SK-N-SH treated with all-trans-retinoic acid at 6 μM for 48 hours (cell line): ENCODE data around the gene STK40.

Source experiments
- ATAC-seq: fragments of 200-7000 bp; cut with Tn5 transposase; 3 replicates; pipeline ENCODE4 v1.9.1; 2020; ENCODE audit warnings: mild to moderate bottlenecking, moderate library complexity
- ARNTL ChIP-seq: fragments of 450-650 bp; formaldehyde crosslinking; IDR thresholded peaks from 2 replicates; pipeline ENCODE4 v1.5.0; 2020; ENCODE audit warnings: low read depth, mild to moderate bottlenecking, moderate library complexity, borderline replicate concordance
- BACH2 ChIP-seq: fragments of 250-450 bp; sonication (Bioruptor Pico); IDR thresholded peaks from 2 replicates; pipeline ENCODE4 v1.9.0; 2021; ENCODE audit warnings: mild to moderate bottlenecking, borderline replicate concordance
- CSDC2 ChIP-seq: fragments of 250-450 bp; sonication (Bioruptor Pico); IDR thresholded peaks from 2 replicates; pipeline ENCODE4 v1.5.0; 2020; ENCODE audit warnings: mild to moderate bottlenecking, moderate library complexity
- ESRRG ChIP-seq: fragments of 250-450 bp; sonication (Bioruptor Pico); IDR thresholded peaks from 2 replicates; pipeline ENCODE4 v1.6.1; 2021; ENCODE audit warnings: mild to moderate bottlenecking
- GLIS3 ChIP-seq: fragments of 250-450 bp; sonication (Bioruptor Pico); IDR thresholded peaks from 2 replicates; pipeline ENCODE4 v1.5.0; 2020; ENCODE audit warnings: mild to moderate bottlenecking, moderate library complexity
- ISL1 ChIP-seq: fragments of 250-450 bp; sonication (Bioruptor Pico); IDR thresholded peaks from 2 replicates; pipeline ENCODE4 v2.1.2; 2022; ENCODE audit warnings: mild to moderate bottlenecking, moderate library complexity
- OSR1 ChIP-seq: fragments of 250-450 bp; sonication (Bioruptor Pico); IDR thresholded peaks from 2 replicates; pipeline ENCODE4 v1.8.0; 2022; ENCODE audit warnings: moderate library complexity, mild to moderate bottlenecking, inconsistent platforms
- POU6F1 ChIP-seq: fragments of 250-450 bp; sonication (Bioruptor Pico); IDR thresholded peaks from 2 replicates; pipeline ENCODE4 v1.8.0; 2021; ENCODE audit warnings: low read depth, mild to moderate bottlenecking, moderate library complexity, borderline replicate concordance
- PPARA ChIP-seq: fragments of 250-450 bp; sonication (Bioruptor Pico); IDR thresholded peaks from 2 replicates; pipeline ENCODE4 v1.5.0; 2020; ENCODE audit warnings: mild to moderate bottlenecking, borderline replicate concordance
- RARB ChIP-seq: fragments of 250-450 bp; sonication (Bioruptor Pico); IDR thresholded peaks from 2 replicates; pipeline ENCODE4 v1.8.0; 2021; ENCODE audit warnings: mild to moderate bottlenecking, moderate library complexity
- SNAI2 ChIP-seq: fragments of 250-450 bp; sonication (Bioruptor Pico); IDR thresholded peaks from 2 replicates; pipeline ENCODE4 v1.5.0; 2020; ENCODE audit warnings: mild to moderate bottlenecking, moderate library complexity
- TCF4 ChIP-seq: fragments of 250-450 bp; sonication (Bioruptor Pico); IDR thresholded peaks from 2 replicates; pipeline ENCODE4 v1.8.0; 2021; ENCODE audit warnings: mild to moderate bottlenecking, moderate library complexity, borderline replicate concordance
- TOX ChIP-seq: fragments of 250-450 bp; sonication (Bioruptor Pico); IDR thresholded peaks from 2 replicates; pipeline ENCODE4 v1.8.0; 2021; ENCODE audit warnings: mild to moderate bottlenecking, moderate library complexity, borderline replicate concordance
- TSHZ2 ChIP-seq: fragments of 250-450 bp; sonication (Bioruptor Pico); IDR thresholded peaks from 2 replicates; pipeline ENCODE4 v1.5.0; 2020; ENCODE audit warnings: mild to moderate bottlenecking, moderate library complexity
- ZC3H10 ChIP-seq: fragments of 250-450 bp; sonication (Bioruptor Pico); IDR thresholded peaks from 2 replicates; pipeline ENCODE4 v1.5.1; 2021; ENCODE audit warnings: mild to moderate bottlenecking, moderate library complexity
- ZFP3 ChIP-seq: fragments of 250-450 bp; sonication (Bioruptor Pico); IDR thresholded peaks from 2 replicates; pipeline ENCODE4 v1.5.0; 2020; ENCODE audit warnings: mild to moderate bottlenecking, moderate library complexity
- ZFP30 ChIP-seq: fragments of 450-650 bp; formaldehyde crosslinking; IDR thresholded peaks from 2 replicates; pipeline ENCODE4 v1.5.0; 2022; ENCODE audit warnings: mild to moderate bottlenecking, moderate library complexity
- ZNF565 ChIP-seq: fragments of 450-650 bp; formaldehyde crosslinking; conservative IDR thresholded peaks from 2 replicates; pipeline ENCODE4 v1.5.0; 2020; ENCODE audit warnings: low read depth, mild to moderate bottlenecking, moderate library complexity
- ZNF70 ChIP-seq: fragments of 450-650 bp; formaldehyde crosslinking; IDR thresholded peaks from 2 replicates; pipeline ENCODE4 v1.5.0; 2020; ENCODE audit warnings: mild to moderate bottlenecking, moderate library complexity
- ZNF8 ChIP-seq: fragments of 450-650 bp; formaldehyde crosslinking; IDR thresholded peaks from 2 replicates; pipeline ENCODE4 v1.5.0; 2020; ENCODE audit warnings: mild to moderate bottlenecking, moderate library complexity
- TF ChIP-seq, protein P1 (sequence below): fragments of 250-450 bp; sonication (Bioruptor Pico); IDR thresholded peaks from 2 replicates; pipeline ENCODE4 v1.5.1; 2020; ENCODE audit warnings: low read depth, mild to moderate bottlenecking, moderate library complexity
- TF ChIP-seq, protein P2 (sequence below): fragments of 250-450 bp; sonication (Bioruptor Pico); IDR thresholded peaks from 2 replicates; pipeline ENCODE4 v1.8.0; 2020; ENCODE audit warnings: mild to moderate bottlenecking, moderate library complexity, borderline replicate concordance
- TF ChIP-seq, protein P3 (sequence below): fragments of 250-450 bp; sonication (Bioruptor Pico); IDR thresholded peaks from 2 replicates; pipeline ENCODE4 v1.5.1; 2021; ENCODE audit warnings: mild to moderate bottlenecking, moderate library complexity

The STK40 gene

GRCh38 chr1:36330940-36331339 lies 54.8 kb downstream of the STK40 start:
- TF ChIP-seq ZNF70 (CRISPR knock-in tag) (no peak), ZFP3 (CRISPR knock-in tag) (no peak), CSDC2 (no peak), TCF4 (CRISPR knock-in tag) (no peak), ZNF8 (CRISPR knock-in tag) (no peak), POU6F1 (CRISPR knock-in tag) (no peak), ZC3H10 (CRISPR knock-in tag) (no peak), TOX (CRISPR knock-in tag) (no peak), ZNF565 (CRISPR knock-in tag) (no peak), BACH2 (CRISPR knock-in tag) (no peak), SNAI2 (CRISPR knock-in tag) (no peak), ESRRG (no peak), PPARA (no peak), RARB (CRISPR knock-in tag) (no peak), ISL1 (no peak), TSHZ2 (no peak), ARNTL (CRISPR knock-in tag) (no peak)
- TF ChIP-seq, protein P1, sequence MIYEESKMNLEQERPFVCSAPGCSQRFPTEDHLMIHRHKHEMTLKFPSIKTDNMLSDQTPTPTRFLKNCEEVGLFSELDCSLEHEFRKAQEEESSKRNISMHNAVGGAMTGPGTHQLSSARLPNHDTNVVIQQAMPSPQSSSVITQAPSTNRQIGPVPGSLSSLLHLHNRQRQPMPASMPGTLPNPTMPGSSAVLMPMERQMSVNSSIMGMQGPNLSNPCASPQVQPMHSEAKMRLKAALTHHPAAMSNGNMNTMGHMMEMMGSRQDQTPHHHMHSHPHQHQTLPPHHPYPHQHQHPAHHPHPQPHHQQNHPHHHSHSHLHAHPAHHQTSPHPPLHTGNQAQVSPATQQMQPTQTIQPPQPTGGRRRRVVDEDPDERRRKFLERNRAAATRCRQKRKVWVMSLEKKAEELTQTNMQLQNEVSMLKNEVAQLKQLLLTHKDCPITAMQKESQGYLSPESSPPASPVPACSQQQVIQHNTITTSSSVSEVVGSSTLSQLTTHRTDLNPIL = no peak
- TF ChIP-seq, protein P2, sequence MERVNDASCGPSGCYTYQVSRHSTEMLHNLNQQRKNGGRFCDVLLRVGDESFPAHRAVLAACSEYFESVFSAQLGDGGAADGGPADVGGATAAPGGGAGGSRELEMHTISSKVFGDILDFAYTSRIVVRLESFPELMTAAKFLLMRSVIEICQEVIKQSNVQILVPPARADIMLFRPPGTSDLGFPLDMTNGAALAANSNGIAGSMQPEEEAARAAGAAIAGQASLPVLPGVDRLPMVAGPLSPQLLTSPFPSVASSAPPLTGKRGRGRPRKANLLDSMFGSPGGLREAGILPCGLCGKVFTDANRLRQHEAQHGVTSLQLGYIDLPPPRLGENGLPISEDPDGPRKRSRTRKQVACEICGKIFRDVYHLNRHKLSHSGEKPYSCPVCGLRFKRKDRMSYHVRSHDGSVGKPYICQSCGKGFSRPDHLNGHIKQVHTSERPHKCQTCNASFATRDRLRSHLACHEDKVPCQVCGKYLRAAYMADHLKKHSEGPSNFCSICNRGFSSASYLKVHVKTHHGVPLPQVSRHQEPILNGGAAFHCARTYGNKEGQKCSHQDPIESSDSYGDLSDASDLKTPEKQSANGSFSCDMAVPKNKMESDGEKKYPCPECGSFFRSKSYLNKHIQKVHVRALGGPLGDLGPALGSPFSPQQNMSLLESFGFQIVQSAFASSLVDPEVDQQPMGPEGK (CRISPR knock-in tag) = no peak
- ATAC-seq = no peak

DNA sequence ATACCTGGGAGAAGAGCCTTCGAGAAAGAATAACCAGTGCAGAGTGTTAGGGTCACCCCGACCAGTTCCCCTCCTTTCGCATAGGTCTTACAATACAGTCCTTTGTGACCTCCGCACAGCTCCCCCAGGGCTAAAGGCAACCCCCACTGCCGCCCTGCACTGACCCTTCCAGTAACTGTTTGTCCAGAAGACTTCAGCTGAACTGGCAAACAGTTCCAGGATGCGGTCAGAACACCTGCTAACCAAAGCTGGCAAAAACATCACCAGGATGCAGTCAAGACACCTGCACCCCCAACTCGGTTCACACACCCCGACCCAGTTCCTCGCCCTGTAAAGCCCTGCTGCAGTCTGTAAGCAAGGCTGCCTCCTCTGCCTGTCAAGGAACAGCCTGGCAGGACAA lies 55.9 kb downstream of the STK40 start:
- TF ChIP-seq GLIS3 (CRISPR knock-in tag) (no peak), ISL1 (no peak), ARNTL (CRISPR knock-in tag) (no peak), ZNF70 (CRISPR knock-in tag) (no peak), SNAI2 (CRISPR knock-in tag) (no peak), TCF4 (CRISPR knock-in tag) (no peak), PPARA (no peak), BACH2 (CRISPR knock-in tag) (no peak), ESRRG (no peak), OSR1 (CRISPR knock-in tag) (no peak), TSHZ2 (no peak), TOX (CRISPR knock-in tag) (no peak), ZNF565 (CRISPR knock-in tag) (no peak), ZFP3 (CRISPR knock-in tag) (no peak), ZFP30 (CRISPR knock-in tag) (no peak), ZC3H10 (CRISPR knock-in tag) (no peak), ZNF8 (CRISPR knock-in tag) (no peak), POU6F1 (CRISPR knock-in tag) (no peak)
- TF ChIP-seq, protein P2 (CRISPR knock-in tag) = no peak
- TF ChIP-seq, protein P3, sequence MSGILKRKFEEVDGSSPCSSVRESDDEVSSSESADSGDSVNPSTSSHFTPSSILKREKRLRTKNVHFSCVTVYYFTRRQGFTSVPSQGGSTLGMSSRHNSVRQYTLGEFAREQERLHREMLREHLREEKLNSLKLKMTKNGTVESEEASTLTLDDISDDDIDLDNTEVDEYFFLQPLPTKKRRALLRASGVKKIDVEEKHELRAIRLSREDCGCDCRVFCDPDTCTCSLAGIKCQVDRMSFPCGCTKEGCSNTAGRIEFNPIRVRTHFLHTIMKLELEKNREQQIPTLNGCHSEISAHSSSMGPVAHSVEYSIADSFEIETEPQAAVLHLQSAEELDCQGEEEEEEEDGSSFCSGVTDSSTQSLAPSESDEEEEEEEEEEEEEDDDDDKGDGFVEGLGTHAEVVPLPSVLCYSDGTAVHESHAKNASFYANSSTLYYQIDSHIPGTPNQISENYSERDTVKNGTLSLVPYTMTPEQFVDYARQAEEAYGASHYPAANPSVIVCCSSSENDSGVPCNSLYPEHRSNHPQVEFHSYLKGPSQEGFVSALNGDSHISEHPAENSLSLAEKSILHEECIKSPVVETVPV (CRISPR knock-in tag) = no peak
- ATAC-seq = no peak
